NB4 (cell line): ENCODE measurements around the gene U2AF2.

Experiments
- DNase-seq: peaks from one replicate; pipeline ENCODE4 v3.0.0; 2010; ENCODE audit warnings: low read depth
- H3K4me3 ChIP-seq: one replicate; pipeline ENCODE4 v1.5.1; 2011; ENCODE audit warnings: mild to moderate bottlenecking, low read depth, low read length, moderate library complexity
- MAX ChIP-seq: IDR thresholded peaks from 2 replicates; pipeline ENCODE4 v1.6.1; 2011; ENCODE audit warnings: low read depth, low read length
- MYC ChIP-seq: IDR thresholded peaks from 2 replicates; pipeline ENCODE4 v1.6.1; 2011; ENCODE audit warnings: low read depth, low read length
- POLR2A ChIP-seq: IDR thresholded peaks from 2 replicates; pipeline ENCODE4 v1.6.1; 2011; ENCODE audit warnings: mild to moderate bottlenecking; ENCODE audit not compliant: insufficient read length; ENCODE audit errors: extremely low read depth
- TF ChIP-seq, protein P1 (sequence below): IDR thresholded peaks from one replicate; pipeline ENCODE4 v1.5.1; 2012; ENCODE audit warnings: low read depth, low read length

The U2AF2 gene

DNA sequence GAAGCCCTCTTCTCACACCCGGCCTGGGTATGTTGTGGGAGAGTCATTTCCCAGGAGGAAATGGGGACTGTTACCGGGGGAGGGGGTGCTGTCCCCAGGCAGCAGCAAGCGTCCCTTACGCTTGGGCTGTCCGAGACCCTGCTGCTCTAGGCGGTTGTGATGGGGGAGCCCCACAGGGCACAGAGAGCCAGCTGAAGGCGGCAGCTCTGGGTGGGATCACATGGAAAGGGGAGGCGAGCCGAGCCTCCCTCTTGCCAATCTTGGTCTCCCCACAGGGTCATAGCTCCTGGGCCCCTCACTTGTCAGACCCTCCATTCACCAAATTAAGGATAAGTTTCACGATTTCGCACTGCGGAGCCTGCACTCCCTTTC, 42.2 kb downstream of the U2AF2 start:
- DNase-seq: no peak
- TF ChIP-seq, protein P1, sequence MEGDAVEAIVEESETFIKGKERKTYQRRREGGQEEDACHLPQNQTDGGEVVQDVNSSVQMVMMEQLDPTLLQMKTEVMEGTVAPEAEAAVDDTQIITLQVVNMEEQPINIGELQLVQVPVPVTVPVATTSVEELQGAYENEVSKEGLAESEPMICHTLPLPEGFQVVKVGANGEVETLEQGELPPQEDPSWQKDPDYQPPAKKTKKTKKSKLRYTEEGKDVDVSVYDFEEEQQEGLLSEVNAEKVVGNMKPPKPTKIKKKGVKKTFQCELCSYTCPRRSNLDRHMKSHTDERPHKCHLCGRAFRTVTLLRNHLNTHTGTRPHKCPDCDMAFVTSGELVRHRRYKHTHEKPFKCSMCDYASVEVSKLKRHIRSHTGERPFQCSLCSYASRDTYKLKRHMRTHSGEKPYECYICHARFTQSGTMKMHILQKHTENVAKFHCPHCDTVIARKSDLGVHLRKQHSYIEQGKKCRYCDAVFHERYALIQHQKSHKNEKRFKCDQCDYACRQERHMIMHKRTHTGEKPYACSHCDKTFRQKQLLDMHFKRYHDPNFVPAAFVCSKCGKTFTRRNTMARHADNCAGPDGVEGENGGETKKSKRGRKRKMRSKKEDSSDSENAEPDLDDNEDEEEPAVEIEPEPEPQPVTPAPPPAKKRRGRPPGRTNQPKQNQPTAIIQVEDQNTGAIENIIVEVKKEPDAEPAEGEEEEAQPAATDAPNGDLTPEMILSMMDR: no peak
- TF ChIP-seq MYC (no peak), MAX (no peak), POLR2A (no peak)
- H3K4me3 ChIP-seq: no peak overlapping the region

GRCh38 chr19:55697698-55698097, 42.9 kb downstream of the U2AF2 start:
- TF ChIP-seq POLR2A (no peak), MYC (no peak), MAX (no peak)
- TF ChIP-seq, protein P1: no peak
- DNase-seq: no peak
- H3K4me3 ChIP-seq: no peak overlapping the region

- H3K4me3 ChIP-seq: no peak overlapping the region
- DNase-seq: no peak
- TF ChIP-seq MAX (no peak), POLR2A (no peak), MYC (no peak)
- TF ChIP-seq, protein P1: no peak
These were observed 43.4 kb downstream of the U2AF2 start for GRCh38 chr19:55698256-55698655.

- DNase-seq: no peak
- TF ChIP-seq, protein P1: no peak
- no peak overlapping the region for H3K4me3 ChIP-seq
These were observed 44.4 kb downstream of the U2AF2 start for GRCh38 chr19:55699221-55699620.

DNA sequence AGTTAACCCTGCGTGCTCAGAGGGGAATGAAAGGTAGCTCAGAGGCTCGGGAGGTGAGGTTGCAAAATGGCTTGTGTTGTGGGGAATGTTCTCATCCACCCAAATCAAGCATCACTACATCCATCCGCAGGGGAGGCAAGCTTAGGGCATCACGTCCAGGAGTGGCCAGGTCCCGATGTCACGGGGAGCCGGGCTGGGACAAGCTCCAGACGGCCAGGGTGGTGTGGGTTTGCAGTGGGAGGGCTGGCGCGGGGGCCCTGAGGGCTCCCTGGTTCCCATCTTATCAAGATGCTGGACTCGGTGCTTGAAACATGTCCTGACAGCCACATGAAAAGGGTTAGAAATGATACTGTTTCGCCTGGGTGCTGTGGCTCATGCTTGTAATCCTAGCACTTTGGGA, 46.0 kb downstream of the U2AF2 start:
- no peak overlapping the region for H3K4me3 ChIP-seq
- TF ChIP-seq POLR2A: no peak
- TF ChIP-seq MYC: no peak
- TF ChIP-seq, protein P1: no peak
- TF ChIP-seq MAX: no peak
- no peak for DNase-seq

GRCh38 chr19:55702131-55702627, 47.3 kb downstream of the U2AF2 start:
- H3K4me3 ChIP-seq: no peak overlapping the region
- DNase-seq: no peak
- TF ChIP-seq, protein P1: no peak
- TF ChIP-seq MAX (no peak), MYC (no peak), POLR2A (no peak)
